Lower leg skin (tissue), 4 donors: Measurements from ENCODE around the gene INPP5B. TPM values are rescaled to one million over a fixed set of nuclear protein-coding genes. Genes with fewer than 3 reads are reported as not detected.

Experiments used
- DNase-seq, 2 donors: peaks; one replicate each; pipeline ENCODE4 v3.0.0-alpha.2; 2019; ENCODE audit warnings: low spot score in 2 of 2
- H3K4me3 ChIP-seq: fragments of 200-600 bp; sonication (generic); 2 replicates; pipeline ENCODE4 v1.5.1; 2017; ENCODE audit warnings: mild to moderate bottlenecking, low read depth; ENCODE audit not compliant: poor library complexity, severe bottlenecking
- POLR2A ChIP-seq, 2 donors: fragments of 450-650 bp; IDR thresholded peaks; one replicate each; pipeline ENCODE4 v1.6.1; 2016 to 2017; ENCODE audit warnings: antibody characterized with exemption in 2 of 2, mild to moderate bottlenecking in 1 of 2, moderate library complexity in 1 of 2
- WGBS, 2 donors: methylation state at CpG; one replicate each; pipeline ENCODE4 v1.1.5; 2018; 5-methylcytosine and 5-hydroxymethylcytosine counted together
- intact Hi-C: fragments of 100-400 bp; cut with DNase I; formaldehyde crosslinking; loops from one replicate; pipeline ENCODE4 v1.15.0; 2023; ENCODE audit warnings: low total_unique reads
- total RNA-seq, 4 donors: library from RNA; depleted of rRNA; stranded (reverse); fragments of >200 nt; gene quantifications; one replicate each; pipeline ENCODE4 v1.1.0, GENCODE V29; 2016
- TF ChIP-seq, protein P1 (sequence below), 3 donors: fragments of 450-650 bp; IDR thresholded peaks; one replicate each; pipeline ENCODE4 v1.5.1; 2016; ENCODE audit warnings: antibody characterized with exemption in 3 of 3, mild to moderate bottlenecking in 3 of 3, moderate library complexity in 2 of 3

Gene INPP5B
- total RNA-seq, 4 donors from 2014 or later = 12.9 to 23.3 (median 18.7) TPM

DNA sequence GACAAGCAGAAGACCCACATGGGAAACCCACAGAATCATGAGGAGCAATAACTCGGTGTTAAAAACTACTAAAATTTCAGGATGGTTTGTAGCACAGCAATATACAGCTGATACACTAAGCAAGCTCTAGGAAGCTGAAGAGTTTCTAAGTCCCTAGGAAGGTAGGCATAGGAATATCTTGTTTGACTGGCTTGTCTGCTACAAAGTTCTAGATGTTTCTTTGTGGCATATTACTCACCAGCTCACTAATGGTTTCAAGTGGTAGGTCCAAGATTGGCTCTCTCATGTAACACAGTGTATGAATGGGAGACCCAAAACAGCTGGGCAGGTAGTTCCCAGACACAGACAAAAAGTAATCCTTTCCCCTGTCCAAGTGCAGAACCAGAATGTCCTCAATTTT is 74.2 kb downstream of the INPP5B start:
- TF ChIP-seq, protein P1, sequence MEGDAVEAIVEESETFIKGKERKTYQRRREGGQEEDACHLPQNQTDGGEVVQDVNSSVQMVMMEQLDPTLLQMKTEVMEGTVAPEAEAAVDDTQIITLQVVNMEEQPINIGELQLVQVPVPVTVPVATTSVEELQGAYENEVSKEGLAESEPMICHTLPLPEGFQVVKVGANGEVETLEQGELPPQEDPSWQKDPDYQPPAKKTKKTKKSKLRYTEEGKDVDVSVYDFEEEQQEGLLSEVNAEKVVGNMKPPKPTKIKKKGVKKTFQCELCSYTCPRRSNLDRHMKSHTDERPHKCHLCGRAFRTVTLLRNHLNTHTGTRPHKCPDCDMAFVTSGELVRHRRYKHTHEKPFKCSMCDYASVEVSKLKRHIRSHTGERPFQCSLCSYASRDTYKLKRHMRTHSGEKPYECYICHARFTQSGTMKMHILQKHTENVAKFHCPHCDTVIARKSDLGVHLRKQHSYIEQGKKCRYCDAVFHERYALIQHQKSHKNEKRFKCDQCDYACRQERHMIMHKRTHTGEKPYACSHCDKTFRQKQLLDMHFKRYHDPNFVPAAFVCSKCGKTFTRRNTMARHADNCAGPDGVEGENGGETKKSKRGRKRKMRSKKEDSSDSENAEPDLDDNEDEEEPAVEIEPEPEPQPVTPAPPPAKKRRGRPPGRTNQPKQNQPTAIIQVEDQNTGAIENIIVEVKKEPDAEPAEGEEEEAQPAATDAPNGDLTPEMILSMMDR (IDR thresholded peaks at IDR 0.05) = no peak
- no peak for TF ChIP-seq POLR2A (IDR thresholded peaks at IDR 0.05)
- 93 to 100% methylated on average over 1 of the region's 1 CpG for WGBS, 2 donors
- H3K4me3 ChIP-seq = no peak overlapping the region
- no peak for DNase-seq
- intact Hi-C loops = no loop called here

- DNase-seq = no peak
- TF ChIP-seq POLR2A (IDR thresholded peaks at IDR 0.05) = no peak
- TF ChIP-seq, protein P1 (IDR thresholded peaks at IDR 0.05) = no peak
- WGBS, 2 donors = 73 to 78% methylated on average over 2 of the region's 2 CpGs
- H3K4me3 ChIP-seq = no peak overlapping the region
- intact Hi-C loops = no loop called here
These were observed 78.4 kb downstream of the INPP5B start for GRCh38 chr1:37868466-37868865.

GRCh38 chr1:37867784-37868183 is 79.1 kb downstream of the INPP5B start:
- H3K4me3 ChIP-seq = no peak overlapping the region
- TF ChIP-seq, protein P1 (IDR thresholded peaks at IDR 0.05) = no peak
- no peak for TF ChIP-seq POLR2A (IDR thresholded peaks at IDR 0.05)
- intact Hi-C loops = no loop called here
- 95 to 97% methylated on average over 6 of the region's 6 CpGs for WGBS, 2 donors
- no peak for DNase-seq

- no peak for DNase-seq
- TF ChIP-seq POLR2A (IDR thresholded peaks at IDR 0.05) = no peak
- TF ChIP-seq, protein P1 (IDR thresholded peaks at IDR 0.05) = no peak
- intact Hi-C loops = no loop called here
- 72 to 96% methylated on average over 1 of the region's 1 CpG for WGBS, 2 donors
- H3K4me3 ChIP-seq = no peak overlapping the region
These were observed 80.4 kb downstream of the INPP5B start for GRCh38 chr1:37866491-37866890.

DNA sequence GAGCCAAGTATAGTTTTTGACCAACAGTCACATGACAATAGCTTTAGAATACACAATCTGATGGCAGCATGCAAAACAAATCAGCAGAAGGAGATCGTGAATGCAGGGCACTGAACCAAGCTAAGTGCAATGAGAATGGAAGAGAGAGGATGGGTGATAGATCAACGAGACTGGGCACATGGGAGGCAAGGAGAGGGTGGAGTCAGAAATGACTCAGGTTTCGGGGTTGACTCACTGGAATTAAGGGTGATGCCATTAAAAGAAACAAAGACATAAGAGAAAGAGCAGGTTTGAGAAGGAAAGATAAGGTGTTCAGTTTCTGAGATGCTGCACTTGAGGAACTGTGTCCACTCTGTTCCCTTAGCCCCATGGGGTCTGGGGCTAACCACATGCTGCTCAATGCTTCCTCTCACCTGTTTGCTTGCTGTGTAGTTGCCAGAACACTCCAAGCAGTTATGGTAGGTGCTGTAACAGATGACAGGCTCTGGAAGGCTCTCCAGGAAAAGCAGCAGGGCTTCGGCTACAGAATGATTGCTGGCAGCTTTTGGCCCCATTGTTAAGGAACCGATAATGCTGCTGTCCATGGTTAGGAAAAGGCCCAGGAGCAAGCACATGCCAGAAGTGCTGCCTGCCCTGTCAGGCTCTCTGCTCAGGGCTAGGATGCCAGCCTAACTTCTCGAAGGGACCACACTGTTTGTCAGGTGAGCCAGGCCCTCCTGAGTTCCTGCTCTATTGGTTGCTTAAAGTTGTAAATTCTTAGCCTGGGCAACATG is 81.3 kb downstream of the INPP5B start:
- intact Hi-C loops = no loop called here
- TF ChIP-seq, protein P1 (IDR thresholded peaks at IDR 0.05) = no peak
- TF ChIP-seq POLR2A (IDR thresholded peaks at IDR 0.05) = no peak
- DNase-seq = no peak
- H3K4me3 ChIP-seq = no peak overlapping the region
- WGBS, 2 donors = 45 to 58% methylated on average over 6 of the region's 6 CpGs
